GM12878 (cell line): ENCODE results near the gene ACOT6. TPM values are rescaled to one million over a fixed set of nuclear protein-coding genes. Genes with fewer than 3 reads are reported as not detected.
"Not testable (repeated sequence)": the region's sequence is repeated elsewhere in the genome, so short reads cannot be mapped to it uniquely, and the experiment has no call there.

Experiments
- ATAC-seq: fragments of 200-7000 bp; cut with Tn5 transposase; 3 replicates; pipeline ENCODE4 v1.9.1; 2020; ENCODE audit warnings: mild to moderate bottlenecking, moderate library complexity
- BruUV-seq: library from RNA; stranded (reverse); fragments of 400-500 nt; replicated peaks from 2 replicates; lab custom pipeline; 2021; lab: Mats Ljungman, UMichigan
- CTCF ChIA-PET: fragments of 300-600 bp; sonication (Branson Sonifier 250); formaldehyde crosslinking; extraction: SDS; loops from one replicate; lab custom pipeline; 2021; ENCODE audit warnings: inconsistent platforms; lab: Yijun Ruan, JAX
- POLR2A ChIA-PET: fragments of 350-600 bp; formaldehyde crosslinking; extraction: SDS; loops from one replicate; lab custom pipeline; 2021; ENCODE audit warnings: inconsistent platforms; lab: Charles Lee
- RAD21 ChIA-PET: fragments of 300-600 bp; sonication (Branson Sonifier 250); formaldehyde crosslinking; loops from one replicate; lab custom pipeline; 2023; ENCODE audit warnings: antibody characterized with exemption; ENCODE audit not compliant: unreplicated experiment; lab: Charles Lee
- SMC1A ChIA-PET: fragments of 300-600 bp; sonication (Branson Sonifier 250); formaldehyde crosslinking; loops from one replicate; lab custom pipeline; 2023; ENCODE audit not compliant: unreplicated experiment, uncharacterized antibody; lab: Charles Lee
- DNase-seq: peaks from one replicate; pipeline ENCODE4 v3.0.0-alpha.2; 2011; ENCODE audit warnings: low read depth, low spot score
- FAIRE-seq: peaks from 3 replicates; lab custom pipeline; 2011; peaks lifted over from hg19 to GRCh38; lab: Jason Lieb, UNC
- H2AFZ ChIP-seq: 2 replicates; pipeline ENCODE4 v1.6.0; 2011; ENCODE audit warnings: low read depth, low read length, control low read depth; ENCODE audit not compliant: control insufficient read depth
- H3K27ac ChIP-seq: 2 replicates; pipeline ENCODE4 v1.5.1; 2011; ENCODE audit warnings: control low read depth; ENCODE audit not compliant: control insufficient read depth, insufficient read depth
- H3K27me3 ChIP-seq, 2 experiments: replicated peaks in 1 of 2; 2 replicates each; pipeline versions ENCODE4 v1.6.0 to v1.6.1; 2011; ENCODE audit warnings: low read length in 1 of 2; ENCODE audit not compliant: control insufficient read depth in 2 of 2, insufficient read depth in 2 of 2
- H3K36me3 ChIP-seq, 2 experiments: 2 replicates each; pipeline ENCODE4 v1.5.1; 2011; ENCODE audit warnings: low read length in 1 of 2; ENCODE audit not compliant: control insufficient read depth in 2 of 2, insufficient read depth in 2 of 2
- H3K4me1 ChIP-seq: 2 replicates; pipeline ENCODE4 v1.6.1; 2011; ENCODE audit warnings: mild to moderate bottlenecking, low read length, moderate library complexity, mixed read lengths; ENCODE audit not compliant: control insufficient read depth, insufficient read depth
- H3K4me2 ChIP-seq: 2 replicates; pipeline ENCODE4 v1.6.0; 2011; ENCODE audit warnings: control low read depth; ENCODE audit not compliant: control insufficient read depth, insufficient read depth
- H3K4me3 ChIP-seq: fragments of 200-600 bp; sonication (generic); 2 replicates; pipeline ENCODE4 v1.5.1; 2016
- H3K79me2 ChIP-seq: 2 replicates; pipeline ENCODE4 v1.6.0; 2011; ENCODE audit warnings: low read length; ENCODE audit not compliant: control insufficient read depth, insufficient read depth
- H3K9ac ChIP-seq: 2 replicates; pipeline ENCODE4 v1.8.0; 2011; ENCODE audit warnings: low read length, control low read depth, mixed read lengths; ENCODE audit not compliant: control insufficient read depth, insufficient read depth
- H3K9me3 ChIP-seq: replicated peaks from 3 replicates; pipeline ENCODE4 v1.5.1; 2011; ENCODE audit warnings: mild to moderate bottlenecking, low read length; ENCODE audit not compliant: control insufficient read depth, insufficient read depth
- H4K20me1 ChIP-seq: 2 replicates; pipeline ENCODE4 v1.6.0; 2011; ENCODE audit not compliant: control insufficient read depth, insufficient read depth
- WGBS: methylation state at CpG from one replicate; pipeline ENCODE4 v1.1.6; 2016; ENCODE audit warnings: low lambda C conversion rate; ENCODE audit not compliant: insufficient replicate concordance, insufficient coverage; ENCODE audit errors: missing lambda C conversion rate; 5-methylcytosine and 5-hydroxymethylcytosine counted together
- in situ Hi-C: fragments of 300-500 bp; cut with MboI; formaldehyde crosslinking; loops from 9 replicates; pipeline ENCODE4 v1.14.3; 2018; ENCODE audit warnings: mixed read lengths
- intact Hi-C: fragments of 100-400 bp; cut with micrococcal nuclease; formaldehyde crosslinking; loops from one replicate; pipeline ENCODE4 v1.14.2; 2022; ENCODE audit not compliant: unreplicated experiment
- polyA plus RNA-seq, 11 experiments: library from polyadenylated mRNA; depleted of rRNA in 4 of 11; unstranded in 6 of 11; stranded (reverse) in 5 of 11; fragments of >200 nt; fragmentation: Nextera tagmentation in 4 of 11; fragmentation: Illumina TruSeq in 1 of 11; extraction: Ambion mirVana in 4 of 11; extraction: Trizol in 1 of 11; gene quantifications; 1 replicate in 1 of 11; 2 replicates in 10 of 11; pipeline versions ENCODE4 v1.2.1 to v1.2.3, GENCODE V29; 2011 to 2016; ENCODE audit warnings: inconsistent platforms in 2 of 11, missing spikeins in 2 of 11, low read depth in 1 of 11
- total RNA-seq, 4 experiments: library from RNA; depleted of rRNA in 3 of 4; stranded (reverse); fragments of >200 nt in 3 of 4; fragmentation: Illumina TruSeq in 1 of 4; extraction: Trizol in 1 of 4; gene quantifications; 2 replicates each; pipeline versions ENCODE4 v1.2.1 to v1.2.3, GENCODE V29; 2013 to 2021

Gene ACOT6
- total and polyA plus RNA-seq, 10 of the 15 experiments (the other 5 are each of a cell fraction or from before 2014, with no cell fraction given) = not detected

- H3K36me3 ChIP-seq, H4K20me1 ChIP-seq, FAIRE-seq, DNase-seq, H3K79me2 ChIP-seq, H3K4me1 ChIP-seq, in situ Hi-C loops, H2AFZ ChIP-seq, H3K27ac ChIP-seq, ATAC-seq, H3K9ac ChIP-seq, H3K27me3 ChIP-seq, H3K4me2 ChIP-seq, H3K4me3 ChIP-seq, BruUV-seq, H3K9me3 ChIP-seq: not testable (repeated sequence)
- POLR2A ChIA-PET = interaction anchor here (1.1 kb wide), 1 partner anchor 255 kb away, joined by 4 read pairs; no protein-coding TSS in a partner anchor
- CTCF ChIA-PET = interaction anchor here (6.6 kb wide), 1 partner anchor 57 kb away, joined by 114 read pairs; no protein-coding TSS in a partner anchor
- 92% methylated on average over 16 of the region's 18 CpGs for WGBS
- RAD21 ChIA-PET = interaction anchor here (6.5 kb wide), 1 partner anchor 58 kb away, joined by 78 read pairs; no protein-coding TSS in a partner anchor
- intact Hi-C loops = loop anchor here (5.0 kb wide), 1 partner anchor 39 kb away; no protein-coding TSS in a partner anchor
- SMC1A ChIA-PET = interaction anchor here (1.4 to 3.2 kb wide), 2 partner anchors 40 to 58 kb away, joined by 4 to 20 read pairs; no protein-coding TSS in a partner anchor
Observed at GRCh38 chr14:73566431-73566830, 45.9 kb upstream of the ACOT6 start.

- H3K27me3 ChIP-seq, H4K20me1 ChIP-seq, H3K4me3 ChIP-seq, H3K4me2 ChIP-seq, FAIRE-seq, H3K4me1 ChIP-seq, DNase-seq, ATAC-seq, H3K27ac ChIP-seq, H3K36me3 ChIP-seq, BruUV-seq, H3K9me3 ChIP-seq, in situ Hi-C loops, H3K9ac ChIP-seq, H3K79me2 ChIP-seq, H2AFZ ChIP-seq: not testable (repeated sequence)
- ChIA-PET SMC1A (interaction anchor here (0.5 to 3.2 kb wide), 4 partner anchors 40 to 507 kb away, joined by 3 to 20 read pairs (median 4); no protein-coding TSS in a partner anchor), RAD21 (interaction anchor here (6.5 kb wide), 1 partner anchor 58 kb away, joined by 78 read pairs; no protein-coding TSS in a partner anchor), POLR2A (interaction anchor here (0.5 to 1.3 kb wide), 4 partner anchors 12 to 256 kb away, joined by 3 to 7 read pairs (median 4); no protein-coding TSS in a partner anchor), CTCF (interaction anchor here (2.0 to 6.6 kb wide), 2 partner anchors 57 to 94 kb away, joined by 5 to 114 read pairs; no protein-coding TSS in a partner anchor)
- WGBS = 100% methylated on average over 6 of the region's 6 CpGs
- intact Hi-C loops = loop anchor here (5.0 kb wide), 1 partner anchor 40 kb away; no protein-coding TSS in a partner anchor
Observed at GRCh38 chr14:73566935-73567334, 45.4 kb upstream of the ACOT6 start.
